ENCODE data around the gene ZMYND8.
"Not testable (repeated sequence)": the region's sequence is repeated elsewhere in the genome, so short reads cannot be mapped to it uniquely, and the experiment has no call there.

ZMYND8 gene

DNA sequence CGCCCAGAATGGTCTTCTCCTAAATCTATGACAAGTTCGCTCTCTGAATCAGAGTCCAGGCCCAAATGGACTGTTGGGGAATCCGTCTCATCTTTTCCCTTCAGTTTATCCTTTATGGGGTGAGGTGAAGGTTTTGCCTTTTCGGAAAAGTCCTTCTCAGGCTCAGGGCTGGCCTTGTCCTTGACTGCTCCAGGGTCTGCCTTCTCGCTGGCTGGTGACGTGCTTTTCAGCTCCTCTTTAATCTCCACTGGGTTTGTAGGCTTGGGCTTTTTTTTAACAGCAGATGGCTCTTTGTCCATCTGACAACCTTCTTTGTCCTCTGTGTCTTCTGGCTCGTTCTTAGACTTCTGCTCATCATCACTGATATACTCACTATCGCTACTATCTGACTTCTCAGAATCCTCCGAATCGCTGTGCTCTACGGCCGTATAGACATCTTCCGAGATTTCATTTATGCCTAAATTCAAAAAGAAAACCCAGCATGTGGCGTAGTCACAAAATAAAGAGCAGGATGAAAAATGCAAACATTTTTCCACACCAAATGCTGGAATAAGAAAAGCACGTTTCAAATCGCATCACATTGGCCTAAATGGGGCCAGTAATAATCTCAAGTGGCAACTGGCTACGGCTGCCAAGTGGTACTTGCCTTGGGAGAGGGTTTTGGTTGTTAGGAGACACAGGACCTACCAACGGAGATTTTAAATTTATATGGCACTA is 110.3 kb downstream of the ZMYND8 start:
- DNase-seq (ENCODE audit: low spot score), result no peak

DNA sequence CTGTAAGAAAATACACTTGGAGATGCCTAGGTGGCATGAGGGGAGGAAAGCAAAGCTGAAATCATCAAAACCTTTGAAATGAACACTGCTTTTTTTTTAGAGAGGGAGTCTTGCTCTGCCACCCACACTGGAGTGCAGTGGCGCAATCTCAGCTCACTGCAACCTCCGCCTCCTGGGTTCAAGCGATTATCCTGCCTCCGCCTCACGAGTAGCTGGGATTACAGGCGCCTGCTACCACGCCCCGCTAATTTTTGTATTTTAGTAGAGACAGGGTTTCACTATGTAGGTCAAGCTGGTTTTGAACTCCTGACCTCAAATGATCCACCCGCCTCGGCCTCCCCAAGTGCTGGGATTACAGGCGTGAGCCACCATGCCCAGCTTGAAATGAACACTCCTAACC is 111.3 kb downstream of the ZMYND8 start:
- DNase-seq (ENCODE audit: low spot score), result not testable (repeated sequence)

DNA sequence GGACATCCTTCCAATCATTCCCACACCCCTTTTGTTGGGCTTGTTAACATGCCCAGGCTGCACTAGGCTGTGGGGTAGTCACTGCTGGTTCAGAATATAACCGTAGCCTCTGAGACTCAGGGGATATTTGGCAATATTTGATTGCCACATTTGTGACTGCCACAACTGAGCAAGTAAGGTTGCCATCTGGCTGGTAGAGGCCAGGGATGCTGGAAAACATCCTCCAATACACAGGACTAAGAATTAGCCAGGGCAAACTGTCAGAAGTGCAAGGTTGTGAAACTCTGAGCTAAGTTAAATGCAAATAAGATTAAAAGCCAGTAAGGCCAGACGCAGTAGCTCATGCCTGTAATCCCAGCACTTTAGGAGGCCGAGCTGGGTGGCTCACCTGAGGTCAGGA is 112.0 kb downstream of the ZMYND8 start:
- no peak for DNase-seq (ENCODE audit: low spot score)

- DNase-seq (ENCODE audit: low spot score), result no peak
Observed at GRCh38 chr20:47243532-47244305, 112.8 kb downstream of the ZMYND8 start.

GRCh38 chr20:47243003-47243402 is 113.5 kb downstream of the ZMYND8 start:
- no peak for DNase-seq (ENCODE audit: low spot score)

- DNase-seq (ENCODE audit: low spot score), result no peak
Observed at GRCh38 chr20:47241345-47241781, 115.1 kb downstream of the ZMYND8 start.

- not testable (repeated sequence) for DNase-seq (ENCODE audit: low spot score)
Observed at GRCh38 chr20:47240096-47240495, 116.4 kb downstream of the ZMYND8 start.

- no peak for DNase-seq (ENCODE audit: low spot score)
Observed at GRCh38 chr20:47239719-47240067, 116.8 kb downstream of the ZMYND8 start.

GRCh38 chr20:47238780-47239718 is 117.5 kb downstream of the ZMYND8 start:
- no peak for DNase-seq (ENCODE audit: low spot score)

- DNase-seq (ENCODE audit: low spot score), result no peak
Observed at GRCh38 chr20:47237715-47238114, 118.8 kb downstream of the ZMYND8 start.

GRCh38 chr20:47236639-47236900 is 119.9 kb downstream of the ZMYND8 start:
- no peak for DNase-seq (ENCODE audit: low spot score)

- no peak for DNase-seq (ENCODE audit: low spot score)
Observed at GRCh38 chr20:47235853-47236638, 120.5 kb downstream of the ZMYND8 start.

DNA sequence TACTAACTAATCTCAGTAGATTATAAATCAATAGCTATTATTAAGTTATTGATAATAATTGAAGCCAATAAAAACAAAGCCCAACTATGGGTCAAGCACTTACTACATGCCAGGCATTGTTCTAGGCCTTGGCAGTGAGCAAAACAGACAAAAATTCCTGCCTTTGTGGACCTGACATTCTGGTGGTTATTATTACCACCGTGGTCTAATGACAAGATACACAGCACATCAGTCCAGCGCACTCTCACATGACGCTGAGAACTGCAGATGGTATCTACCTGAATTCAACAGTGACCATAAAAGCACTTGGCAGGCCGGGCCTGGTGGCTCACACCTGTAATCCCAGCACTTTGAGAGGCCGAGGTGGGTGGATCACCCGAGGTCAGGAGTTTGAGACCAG is 121.4 kb downstream of the ZMYND8 start:
- DNase-seq (ENCODE audit: low spot score), result no peak

GRCh38 chr20:47233333-47234188 is 122.9 kb downstream of the ZMYND8 start:
- DNase-seq (ENCODE audit: low spot score), result no peak

DNA sequence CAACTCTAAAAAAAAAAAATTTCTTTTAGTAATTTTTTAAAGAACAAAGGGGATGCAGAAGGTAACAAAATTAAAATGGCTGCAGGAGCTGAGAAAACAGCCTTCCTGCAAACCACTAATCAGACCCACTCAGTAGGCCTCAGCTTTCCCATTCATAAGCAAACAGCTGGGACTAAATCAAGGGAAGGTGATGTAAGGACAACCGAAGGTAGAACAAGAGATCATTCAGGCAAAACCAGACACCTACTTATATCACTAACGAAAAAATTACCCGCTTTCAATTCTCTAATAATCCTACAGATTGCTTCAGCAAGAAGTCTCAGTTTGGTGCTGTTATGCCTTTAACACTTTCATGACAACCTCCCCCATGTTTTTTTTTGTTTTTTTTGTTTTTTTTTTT is 124.0 kb downstream of the ZMYND8 start:
- DNase-seq (ENCODE audit: low spot score), result no peak

DNA sequence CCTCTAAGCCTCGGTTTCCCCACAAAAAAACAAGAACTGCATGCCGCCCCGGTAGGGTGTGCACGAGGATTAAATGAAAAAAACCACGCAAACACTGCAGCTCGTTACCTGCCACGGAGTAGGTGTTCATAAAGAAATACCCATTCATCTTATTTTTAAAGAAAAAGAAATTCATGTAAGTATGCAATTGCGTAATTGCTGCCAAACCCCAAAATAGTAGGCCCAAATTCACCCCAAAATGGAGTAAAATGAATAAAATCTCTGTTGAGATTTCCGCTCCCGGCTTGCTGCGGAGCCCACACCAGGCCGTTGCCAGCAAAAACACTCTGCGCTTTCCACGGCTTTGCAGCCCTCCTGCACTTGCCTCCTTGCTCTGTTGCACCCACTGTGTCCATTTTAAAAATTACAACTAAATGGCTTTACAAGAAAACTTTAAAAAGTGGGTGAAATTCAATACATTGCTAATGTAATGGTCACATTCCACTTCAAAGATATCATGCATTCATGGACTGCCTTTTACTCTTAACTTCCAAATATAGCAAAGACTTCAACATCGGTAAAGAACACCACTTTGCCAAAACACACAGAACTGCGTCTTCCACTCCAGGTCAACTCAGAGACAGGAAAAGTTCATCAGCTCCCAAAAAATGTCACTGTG is 125.0 kb downstream of the ZMYND8 start:
- no peak for DNase-seq (ENCODE audit: low spot score)

DNA sequence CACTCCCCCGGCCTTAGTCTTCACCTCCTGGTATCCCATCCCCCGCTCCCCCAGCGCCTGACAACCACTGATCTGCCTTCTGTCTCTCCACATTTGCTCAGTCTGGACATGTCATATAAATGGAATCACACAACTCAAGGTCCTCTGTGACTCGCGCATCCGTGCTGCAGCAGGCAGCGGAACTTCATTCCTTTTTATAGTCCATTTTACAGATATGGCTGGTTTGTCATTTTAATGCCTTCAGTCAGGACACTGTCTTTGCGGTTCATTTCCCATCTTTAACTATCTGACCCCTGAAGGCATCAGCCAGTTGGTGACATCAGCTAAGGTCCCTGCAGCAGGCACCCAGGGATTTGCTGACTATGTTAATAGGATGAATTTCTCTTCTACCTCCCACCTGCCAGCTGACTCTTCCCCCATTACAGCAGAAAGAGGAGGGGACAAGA is 125.7 kb downstream of the ZMYND8 start:
- no peak for DNase-seq (ENCODE audit: low spot score)

DNA sequence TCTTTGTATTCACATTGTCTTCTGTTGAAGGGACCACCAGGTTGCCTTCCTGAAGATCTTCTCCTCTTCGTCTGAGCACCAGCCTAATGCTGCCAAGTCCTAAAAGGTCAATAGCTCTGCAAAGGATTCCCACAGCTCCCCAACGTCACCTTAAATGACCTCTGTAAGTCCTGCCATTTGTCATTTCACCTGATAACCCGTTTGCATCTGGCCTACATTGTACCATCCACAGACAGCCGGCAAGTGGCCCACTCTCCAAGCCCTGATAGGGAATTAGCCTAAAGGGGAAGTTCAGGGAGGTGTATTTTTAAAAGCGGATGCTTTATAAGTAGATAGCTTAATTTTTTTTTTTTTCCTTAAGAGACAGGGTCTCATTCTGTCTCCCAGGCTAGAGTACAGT is 127.8 kb downstream of the ZMYND8 start:
- no peak for DNase-seq (ENCODE audit: low spot score)

DNA sequence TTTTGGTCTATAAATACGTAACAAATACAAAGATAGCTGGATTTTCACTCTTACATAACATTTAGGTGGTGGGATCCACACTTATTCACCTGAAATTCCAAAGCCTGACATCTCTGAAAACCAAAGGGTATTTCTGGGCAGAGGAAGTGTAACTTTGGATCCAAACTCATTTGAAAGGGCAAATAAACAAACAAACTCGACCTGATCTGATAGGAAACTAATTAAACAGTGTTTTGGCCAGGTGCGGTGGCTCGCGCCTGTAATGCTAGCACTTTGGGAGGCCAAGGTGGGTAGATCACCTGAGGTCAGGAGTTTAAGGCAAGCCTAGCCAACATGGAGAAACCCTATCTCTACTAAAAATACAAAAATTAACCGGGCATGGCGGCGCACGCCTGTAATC is 128.9 kb downstream of the ZMYND8 start:
- no peak for DNase-seq (ENCODE audit: low spot score)

- DNase-seq (ENCODE audit: low spot score), result no peak
Observed at GRCh38 chr20:47227119-47227518, 129.4 kb downstream of the ZMYND8 start.
